ENCODE measurements around the gene MVB12B.
"Not testable (repeated sequence)": the region's sequence is repeated elsewhere in the genome, so short reads cannot be mapped to it uniquely, and the experiment has no call there.

The MVB12B gene

GRCh38 chr9:126326228-126327005 is at the start of gene MVB12B:
TSS of gene MVB12B (plus strand) at chr9:126326829. CDS start at chr9:126326930, 101 bp downstream.
- DNase-seq (ENCODE audit: low read depth in 2 of 2): no peak

- DNase-seq (ENCODE audit: low read depth in 2 of 2): no peak
Observed at GRCh38 chr9:126283799-126284465, 42.7 kb upstream of the MVB12B start.

GRCh38 chr9:126285652-126286051 is 41.0 kb upstream of the MVB12B start:
- not testable (repeated sequence) for DNase-seq (ENCODE audit: low read depth in 2 of 2)

- DNase-seq (ENCODE audit: low read depth in 2 of 2): no peak
Observed at GRCh38 chr9:126287166-126287866, 39.3 kb upstream of the MVB12B start.

GRCh38 chr9:126290871-126291270 is 35.8 kb upstream of the MVB12B start:
- no peak for DNase-seq (ENCODE audit: low read depth in 2 of 2)

GRCh38 chr9:126291925-126292324 is 34.7 kb upstream of the MVB12B start:
- DNase-seq (ENCODE audit: low read depth in 2 of 2): no peak

GRCh38 chr9:126292736-126293521 is 33.7 kb upstream of the MVB12B start:
- no peak for DNase-seq (ENCODE audit: low read depth in 2 of 2)

- no peak for DNase-seq (ENCODE audit: low read depth in 2 of 2)
Observed at GRCh38 chr9:126293522-126293889, 33.1 kb upstream of the MVB12B start.

- DNase-seq (ENCODE audit: low read depth in 2 of 2): no peak
Observed at GRCh38 chr9:126294331-126295081, 32.1 kb upstream of the MVB12B start.

GRCh38 chr9:126295082-126295477 is 31.5 kb upstream of the MVB12B start:
- DNase-seq (ENCODE audit: low read depth in 2 of 2): no peak

- no peak for DNase-seq (ENCODE audit: low read depth in 2 of 2)
Observed at GRCh38 chr9:126295516-126295915, 31.1 kb upstream of the MVB12B start.

- no peak for DNase-seq (ENCODE audit: low read depth in 2 of 2)
Observed at GRCh38 chr9:126295936-126296600, 30.6 kb upstream of the MVB12B start.

- no peak for DNase-seq (ENCODE audit: low read depth in 2 of 2)
Observed at GRCh38 chr9:126296687-126297086, 29.9 kb upstream of the MVB12B start.

GRCh38 chr9:126297661-126298060 is 29.0 kb upstream of the MVB12B start:
- no peak for DNase-seq (ENCODE audit: low read depth in 2 of 2)

- DNase-seq (ENCODE audit: low read depth in 2 of 2): no peak
Observed at GRCh38 chr9:126298063-126298801, 28.4 kb upstream of the MVB12B start.

- no peak for DNase-seq (ENCODE audit: low read depth in 2 of 2)
Observed at GRCh38 chr9:126299706-126300276, 26.8 kb upstream of the MVB12B start.

- no peak for DNase-seq (ENCODE audit: low read depth in 2 of 2)
Observed at GRCh38 chr9:126301196-126301595, 25.4 kb upstream of the MVB12B start.

GRCh38 chr9:126301985-126302603 is 24.5 kb upstream of the MVB12B start:
- DNase-seq (ENCODE audit: low read depth in 2 of 2): peak in 1 of 2 experiments; percentile 30

GRCh38 chr9:126302730-126303129 is 23.9 kb upstream of the MVB12B start:
- no peak for DNase-seq (ENCODE audit: low read depth in 2 of 2)
